Tibial nerve (tissue), 3 donors: ENCODE data around the gene ZNF264.

Experiments used
- CTCF ChIP-seq, 5 experiments: fragments of 200-600 bp in 3 of 5; fragments of 450-650 bp in 2 of 5; sonication (generic) in 3 of 5; IDR thresholded peaks; one replicate each; pipeline ENCODE4 v1.5.1; 2016 to 2019; ENCODE audit warnings: antibody characterized with exemption in 5 of 5, mild to moderate bottlenecking in 3 of 5, moderate library complexity in 2 of 5
- POLR2A ChIP-seq, 2 donors: fragments of 450-650 bp; IDR thresholded peaks; one replicate each; pipeline ENCODE4 v1.6.1; 2017; ENCODE audit warnings: antibody characterized with exemption in 2 of 2, mild to moderate bottlenecking in 2 of 2, moderate library complexity in 2 of 2

- TF ChIP-seq CTCF (IDR thresholded peaks at IDR 0.05), result no peak
- TF ChIP-seq POLR2A (IDR thresholded peaks at IDR 0.05), result no peak
Measured at GRCh38 chr19:57165846-57166245, 25.5 kb upstream of the ZNF264 start.
